ENCODE measurements around the gene CHST13.

- no peak for TF ChIP-seq FOXK2 (IDR thresholded peaks at IDR 0.05)
- TF ChIP-seq NFRKB (IDR thresholded peaks at IDR 0.05), result no peak
- TF ChIP-seq SP1 (IDR thresholded peaks at IDR 0.05), result no peak
- TF ChIP-seq L3MBTL2 (conservative IDR thresholded peaks at IDR 0.05), result no peak
- TF ChIP-seq FOXM1 (IDR thresholded peaks at IDR 0.05; ENCODE audit: borderline replicate concordance), result no peak
- no peak for TF ChIP-seq BHLHE40 (IDR thresholded peaks at IDR 0.05; ENCODE audit: borderline replicate concordance)
- TF ChIP-seq SUZ12 (IDR thresholded peaks at IDR 0.05), result no peak
- TF ChIP-seq CTBP1 (IDR thresholded peaks at IDR 0.05; ENCODE audit: borderline replicate concordance), result no peak
- TF ChIP-seq ARNT (IDR thresholded peaks at IDR 0.05), result no peak
- no peak for TF ChIP-seq HDGF (IDR thresholded peaks at IDR 0.05; ENCODE audit: borderline replicate concordance)
These were observed 49.6 kb downstream of the CHST13 start for GRCh38 chr3:126573492-126574117.

All from HEK293T (cell line).